K562 (cell line): ENCODE results near the gene ELOB. TPM values are rescaled to one million over a fixed set of nuclear protein-coding genes. Genes with fewer than 3 reads are reported as not detected.

Source experiments
- ATAC-seq: fragments of 200-7000 bp; cut with Tn5 transposase; 3 replicates; pipeline ENCODE4 v1.9.1; 2020; ENCODE audit warnings: moderate library complexity
- BruUV-seq: library from RNA; stranded (reverse); fragments of 400-500 nt; replicated peaks from 2 replicates; lab custom pipeline; 2021; lab: Mats Ljungman, UMichigan
- CTCF ChIA-PET: fragments of 300-600 bp; formaldehyde crosslinking; extraction: SDS; loops from one replicate; lab custom pipeline; 2021; ENCODE audit warnings: low intra/inter-chr PET ratio; lab: Yijun Ruan, JAX
- POLR2A ChIA-PET: fragments of 300-600, 350-650 bp; sonication (Branson Sonifier 250); formaldehyde crosslinking; extraction: SDS; loops from one replicate; lab custom pipeline; 2021; ENCODE audit warnings: antibody characterized with exemption, inconsistent platforms; lab: Yijun Ruan, JAX
- DNase-seq, 4 experiments: peaks; one replicate each; pipeline versions ENCODE4 v3.0.0 to v3.0.0-alpha.2; 2011 to 2018; ENCODE audit warnings: low spot score in 3 of 4, mixed read lengths in 3 of 4; ENCODE audit errors: extremely low read depth in 1 of 4
- FAIRE-seq: peaks from 2 replicates; lab custom pipeline; 2011; peaks lifted over from hg19 to GRCh38; lab: Jason Lieb, UNC
- H2AFZ ChIP-seq: 2 replicates; pipeline ENCODE4 v1.6.0; 2011; ENCODE audit warnings: low read depth, low read length, control low read depth, inconsistent platforms
- H3K27ac ChIP-seq: fragments of 200-600 bp; 3 replicates; pipeline ENCODE4 v1.8.0; 2011; ENCODE audit warnings: low read depth, mild to moderate bottlenecking, control low read depth, inconsistent platforms, low read length, moderate library complexity, mixed read lengths; ENCODE audit errors: extremely low read depth
- H3K27me3 ChIP-seq, 2 experiments: fragments of 300-600 bp in 1 of 2; 2 replicates in 1 of 2; 3 replicates in 1 of 2; pipeline versions ENCODE4 v1.6.0 to v1.8.0; 2011; ENCODE audit warnings: inconsistent platforms in 2 of 2, low read length in 2 of 2, mild to moderate bottlenecking in 1 of 2, mixed read lengths in 1 of 2, moderate library complexity in 1 of 2; ENCODE audit not compliant: control insufficient read depth in 2 of 2, insufficient read depth in 2 of 2
- H3K36me3 ChIP-seq: fragments of 300-600 bp; 3 replicates; pipeline ENCODE4 v1.8.0; 2011; ENCODE audit warnings: mild to moderate bottlenecking, low read length, inconsistent platforms; ENCODE audit not compliant: control insufficient read depth, insufficient read depth
- H3K4me1 ChIP-seq, 2 experiments: fragments of 200-600 bp in 1 of 2; replicated peaks in 1 of 2; 2 replicates in 1 of 2; 3 replicates in 1 of 2; pipeline versions ENCODE4 v1.5.1 to v1.8.0; 2011; ENCODE audit warnings: inconsistent platforms in 2 of 2, low read length in 2 of 2, mild to moderate bottlenecking in 1 of 2, mixed read lengths in 1 of 2, moderate library complexity in 1 of 2; ENCODE audit not compliant: control insufficient read depth in 2 of 2, insufficient read depth in 2 of 2
- H3K4me2 ChIP-seq: 2 replicates; pipeline ENCODE4 v1.6.1; 2011; ENCODE audit warnings: low read length, control low read depth, inconsistent platforms, mixed read lengths; ENCODE audit not compliant: insufficient read depth
- H3K4me3 ChIP-seq: fragments of 200-600 bp; sonication (generic), shearing (Covaris generic); 2 replicates; pipeline ENCODE4 v1.5.1; 2016; ENCODE audit warnings: control low read depth, inconsistent platforms
- H3K79me2 ChIP-seq: fragments of 200-600 bp; 3 replicates; pipeline ENCODE4 v1.8.0; 2011; ENCODE audit warnings: low read length, inconsistent platforms; ENCODE audit not compliant: control insufficient read depth, insufficient read depth
- H3K9ac ChIP-seq, 2 experiments: 2 replicates each; pipeline versions ENCODE4 v1.6.0 to v1.6.1; 2011; ENCODE audit warnings: low read depth in 2 of 2, low read length in 2 of 2, control low read depth in 1 of 2, inconsistent platforms in 1 of 2, mild to moderate bottlenecking in 1 of 2, mixed read lengths in 1 of 2; ENCODE audit not compliant: insufficient read depth in 1 of 2
- H3K9me1 ChIP-seq: one replicate; pipeline ENCODE4 v1.6.0; 2011; ENCODE audit warnings: inconsistent platforms, mild to moderate bottlenecking, low read length, moderate library complexity; ENCODE audit not compliant: control insufficient read depth, insufficient read depth
- H3K9me3 ChIP-seq: replicated peaks from 2 replicates; pipeline ENCODE4 v1.5.1; 2011; ENCODE audit warnings: low read depth, low read length, inconsistent platforms; ENCODE audit not compliant: control insufficient read depth, insufficient read depth
- H4K20me1 ChIP-seq: replicated peaks from 2 replicates; pipeline ENCODE4 v1.6.1; 2011; ENCODE audit warnings: low read length, inconsistent platforms, mixed read lengths; ENCODE audit not compliant: control insufficient read depth, insufficient read depth
- CAMTA2 ChIP-seq: fragments of 250-450 bp; sonication (Bioruptor Pico); conservative IDR thresholded peaks from 2 replicates; pipeline ENCODE4 v1.5.1; 2022
- GABPA ChIP-seq: fragments of 200-800 bp; sonication (Bioruptor generic); conservative IDR thresholded peaks from 2 replicates; pipeline ENCODE4 v1.6.1; 2016; ENCODE audit warnings: low read depth, missing genetic modification characterization, missing compliant biosample characterization
- HNRNPK ChIP-seq: fragments of 200-400 bp; formaldehyde crosslinking; IDR thresholded peaks from one replicate; pipeline ENCODE4 v1.6.1; 2018; ENCODE audit warnings: mild to moderate bottlenecking, low read depth, low read length; ENCODE audit not compliant: poor library complexity, severe bottlenecking
- HOMEZ ChIP-seq: fragments of 250-450 bp; sonication (Bioruptor Pico); IDR thresholded peaks from 2 replicates; pipeline ENCODE4 v1.4.0; 2020; ENCODE audit warnings: mild to moderate bottlenecking, moderate library complexity
- HOXB6 ChIP-seq: fragments of 250-450 bp; sonication (Bioruptor Pico); IDR thresholded peaks from 2 replicates; pipeline ENCODE4 v1.5.1; 2022; ENCODE audit warnings: mild to moderate bottlenecking, borderline replicate concordance
- KHSRP ChIP-seq: fragments of 450-650 bp; IDR thresholded peaks from 2 replicates; pipeline ENCODE4 v1.6.1; 2017
- KLF10 ChIP-seq: fragments of 250-450 bp; sonication (Bioruptor Pico); IDR thresholded peaks from 2 replicates; pipeline ENCODE4 v1.6.1; 2021; ENCODE audit warnings: matching md5 sums
- POLR2AphosphoS2 ChIP-seq: IDR thresholded peaks from 2 replicates; pipeline ENCODE4 v1.6.1; 2012; ENCODE audit warnings: low read length, improper control_type of control experiment
- POLR2B ChIP-seq: fragments of 450-650 bp; IDR thresholded peaks from 2 replicates; pipeline ENCODE4 v1.6.1; 2018; ENCODE audit warnings: low read depth; ENCODE audit not compliant: partially characterized antibody
- RBM39 ChIP-seq: fragments of 200-400 bp; formaldehyde crosslinking; optimal IDR thresholded peaks from 2 replicates; pipeline ENCODE3; 2018; ENCODE audit warnings: low read depth, low read length
- SIN3A ChIP-seq, 2 experiments: fragments of 150-350 bp in 1 of 2; IDR thresholded peaks; 2 replicates each; pipeline ENCODE4 v1.6.1; 2011 to 2016; ENCODE audit warnings: borderline replicate concordance in 2 of 2, low read depth in 2 of 2, low read length in 2 of 2, mild to moderate bottlenecking in 2 of 2, moderate library complexity in 2 of 2; ENCODE audit not compliant: control insufficient read depth in 1 of 2
- SMARCE1 ChIP-seq: fragments of 450-650 bp; IDR thresholded peaks from 2 replicates; pipeline ENCODE4 v1.7.1; 2016; ENCODE audit warnings: mild to moderate bottlenecking
- SNAPC5 ChIP-seq: fragments of 250-450 bp; sonication (Bioruptor Pico); IDR thresholded peaks from 2 replicates; pipeline ENCODE4 v1.8.0; 2021; ENCODE audit warnings: moderate library complexity, mild to moderate bottlenecking, inconsistent platforms
- TRIM28 ChIP-seq: fragments of 450-650 bp; IDR thresholded peaks from 2 replicates; pipeline ENCODE4 v1.6.1; 2017
- TSC22D4 ChIP-seq: fragments of 450-650 bp; IDR thresholded peaks from 2 replicates; pipeline ENCODE4 v1.6.1; 2016; ENCODE audit warnings: missing genetic modification characterization, missing biosample characterization, control low read depth
- ZBTB7A ChIP-seq: IDR thresholded peaks from 2 replicates; pipeline ENCODE4 v1.6.1; 2011; ENCODE audit warnings: low read depth, mild to moderate bottlenecking, low read length, moderate library complexity, borderline replicate concordance; ENCODE audit not compliant: control insufficient read depth
- ZNF668 ChIP-seq: fragments of 250-450 bp; sonication (Bioruptor Pico); IDR thresholded peaks from 2 replicates; pipeline ENCODE4 v1.8.0; 2022; ENCODE audit warnings: mild to moderate bottlenecking, inconsistent platforms
- ZZZ3 ChIP-seq: fragments of 450-650 bp; IDR thresholded peaks from 2 replicates; pipeline ENCODE4 v1.6.1; 2016; ENCODE audit warnings: antibody characterized with exemption, mild to moderate bottlenecking, moderate library complexity
- WGBS: fragments of 100-300 bp; shearing (Covaris generic); methylation state at CpG from one replicate; pipeline ENCODE4 v1.1.6; 2016; ENCODE audit warnings: low coverage, mixed read lengths; ENCODE audit not compliant: insufficient coverage; ENCODE audit errors: missing lambda C conversion rate; 5-methylcytosine and 5-hydroxymethylcytosine counted together
- in situ Hi-C: fragments of 300-500 bp; cut with MboI; formaldehyde crosslinking; loops from 4 replicates; pipeline ENCODE4 v1.15.0; 2018; ENCODE audit warnings: inconsistent platforms, mixed read lengths
- intact Hi-C: fragments of 100-400 bp; cut with micrococcal nuclease; formaldehyde crosslinking; loops from 2 replicates; pipeline ENCODE4 v1.14.2; 2022
- polyA plus RNA-seq, 8 experiments: library from polyadenylated mRNA; depleted of rRNA in 4 of 8; stranded (reverse) in 5 of 8; unstranded in 3 of 8; fragments of >200 nt; fragmentation: Nextera tagmentation in 2 of 8; fragmentation: Illumina TruSeq in 1 of 8; extraction: Ambion mirVana in 2 of 8; extraction: Trizol in 1 of 8; gene quantifications; 2 replicates each; pipeline versions ENCODE4 v1.2.1 to v1.2.3, GENCODE V29; 2011 to 2014; ENCODE audit warnings: inconsistent platforms in 1 of 8, missing spikeins in 1 of 8
- total RNA-seq, 7 experiments: library from RNA; depleted of rRNA in 6 of 7; stranded (reverse); fragments of >200 nt in 6 of 7; fragmentation: Illumina TruSeq in 2 of 7; extraction: Trizol in 2 of 7; gene quantifications; 2 replicates each; pipeline versions ENCODE4 v1.2.1 to v1.2.3, GENCODE V29; 2011 to 2021; ENCODE audit warnings: low replicate concordance in 1 of 7

The ELOB gene
- total and polyA plus RNA-seq, 9 of the 15 experiments (the other 6 are each of a cell fraction or from before 2014, with no cell fraction given) = 63.2 to 791 (median 237) TPM

GRCh38 chr16:2738615-2739014 lies 38.5 kb downstream of the ELOB start:
- Histone ChIP-seq H3K36me3 (no peaks in the 10 kb centered on the region), H4K20me1 (no peaks in the 10 kb centered on the region), H3K4me1 (peaks cover 7 to 43% of the 10 kb centered on the region in 2 experiments; a peak in 4 of 5 replicates), H3K9me3 (no peaks in the 10 kb centered on the region), H3K9ac (peak overlapping the region; percentile 23 to 90; a peak in 3 of 4 replicates), H2AFZ (peak overlapping the region; percentile 80), H3K27me3 (no peaks in the 10 kb centered on the region), H3K79me2 (no peaks in the 10 kb centered on the region), H3K4me3 (no peak overlapping the region), H3K4me2 (peak overlapping the region; percentile 6; the same call in 1 of the 2 replicates), H3K27ac (peak overlapping the region; percentile 34; the same call in 1 of the 3 replicates), H3K9me1 (no peaks in the 10 kb centered on the region)
- intact Hi-C loops (no loop called here), in situ Hi-C loops (no loop called here)
- ChIA-PET POLR2A (interaction anchor here (0.6 to 4.3 kb wide), 6 partner anchors 13 to 344 kb away, joined by 3 to 51 read pairs (median 3); partner anchors contain the start of gene SRRM2), CTCF (interaction anchor here (0.6 kb wide), 1 partner anchor 10 kb away, joined by 3 read pairs; no protein-coding TSS in a partner anchor)
- WGBS = 24% methylated on average over 5 of the region's 5 CpGs
- FAIRE-seq (no peak), ATAC-seq (peak; percentile 68), DNase-seq (peak; percentile 50 to 60 (median 56))
- no TSS peak for BruUV-seq
- TF ChIP-seq HOXB6 (CRISPR knock-in tag) (no peak), KLF10 (CRISPR knock-in tag) (no peak), ZNF668 (CRISPR knock-in tag) (no peak), HNRNPK (no peak), TRIM28 (no peak), SNAPC5 (CRISPR knock-in tag) (no peak), SIN3A (IDR thresholded peaks at IDR 0.05; ENCODE audit: borderline replicate concordance in 2 of 2, control insufficient read depth in 1 of 2, low read depth in 2 of 2, low read length in 2 of 2) (0 out of 4 replicates have a peak, but pooled peaks of 1 of the 2 experiments have one; percentile 15), ZBTB7A (peak; percentile 49; the same call in 1 of the 2 replicates), TSC22D4 (no peak), ZZZ3 (no peak), GABPA (tag) (no peak), KHSRP (no peak), POLR2B (no peak), CAMTA2 (CRISPR knock-in tag) (no peak), SMARCE1 (no peak), RBM39 (no peak), HOMEZ (CRISPR knock-in tag) (no peak), POLR2AphosphoS2 (no peak)
